PFSK-1 (cell line): ENCODE measurements around the gene KCTD1.

Source experiments
- POLR2AphosphoS5 ChIP-seq: IDR thresholded peaks from 2 replicates; pipeline ENCODE4 v1.6.1; 2012; ENCODE audit warnings: low read depth, mild to moderate bottlenecking, control low read depth, low read length, moderate library complexity
- SIN3A ChIP-seq: IDR thresholded peaks from 2 replicates; pipeline ENCODE4 v1.6.1; 2012; ENCODE audit warnings: mild to moderate bottlenecking, low read length, moderate library complexity, borderline replicate concordance; ENCODE audit not compliant: insufficient read depth
- TAF1 ChIP-seq: IDR thresholded peaks from 2 replicates; pipeline ENCODE4 v1.6.1; 2012; ENCODE audit warnings: low read length, control low read depth, borderline replicate concordance; ENCODE audit not compliant: insufficient read depth
- TF ChIP-seq, protein P1 (sequence below), 2 experiments: IDR thresholded peaks; 2 replicates each; pipeline versions ENCODE4 v1.6.1 to v1.8.0; 2011 to 2012; ENCODE audit warnings: low read depth in 2 of 2, low read length in 2 of 2, control low read depth in 1 of 2, inconsistent platforms in 1 of 2, mild to moderate bottlenecking in 1 of 2, moderate library complexity in 1 of 2; ENCODE audit not compliant: insufficient read depth in 1 of 2

DNA sequence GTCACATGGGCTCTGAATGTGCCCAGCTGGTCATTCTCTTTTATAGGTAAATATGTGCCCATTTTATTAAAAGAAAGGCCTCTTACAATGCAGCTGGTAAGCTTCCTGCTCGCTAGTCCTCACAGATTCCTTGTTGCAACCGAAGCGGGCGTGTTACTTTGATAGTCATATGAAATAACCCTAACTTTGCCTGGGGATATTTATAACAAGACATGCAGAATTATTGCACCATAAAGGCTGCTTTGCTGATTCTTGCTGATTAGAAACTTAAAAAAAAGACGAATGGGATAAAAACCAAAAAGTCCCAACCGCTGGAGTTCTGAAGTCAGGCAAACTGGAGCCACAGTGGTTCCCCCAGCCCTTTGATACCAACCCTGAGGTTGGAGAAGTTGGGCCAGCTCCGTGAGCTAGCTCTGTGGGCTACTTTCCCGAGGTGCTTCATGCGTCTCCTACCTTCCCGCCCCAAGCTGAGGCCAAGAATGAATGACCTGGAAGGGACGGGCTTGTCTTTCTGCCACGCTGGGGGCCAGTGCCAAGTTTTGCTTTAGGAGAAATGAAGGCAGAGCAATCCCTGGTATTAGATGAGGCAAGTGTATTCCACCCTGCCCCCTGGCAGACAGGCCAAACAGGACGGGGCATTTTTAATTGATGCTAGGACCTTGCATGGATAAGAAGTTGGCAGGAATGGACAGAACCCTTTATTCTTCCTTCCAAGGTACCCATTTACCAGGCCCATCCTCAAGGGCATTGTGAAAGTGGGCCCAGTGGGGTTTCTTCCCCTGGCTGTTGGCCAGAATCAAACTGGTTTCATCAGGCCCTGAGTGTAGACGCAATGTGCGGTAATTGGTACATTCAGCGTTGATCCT lies 140.4 kb downstream of the KCTD1 start:
- TF ChIP-seq POLR2AphosphoS5 (no peak), TAF1 (no peak), SIN3A (no peak)
- TF ChIP-seq, protein P1, sequence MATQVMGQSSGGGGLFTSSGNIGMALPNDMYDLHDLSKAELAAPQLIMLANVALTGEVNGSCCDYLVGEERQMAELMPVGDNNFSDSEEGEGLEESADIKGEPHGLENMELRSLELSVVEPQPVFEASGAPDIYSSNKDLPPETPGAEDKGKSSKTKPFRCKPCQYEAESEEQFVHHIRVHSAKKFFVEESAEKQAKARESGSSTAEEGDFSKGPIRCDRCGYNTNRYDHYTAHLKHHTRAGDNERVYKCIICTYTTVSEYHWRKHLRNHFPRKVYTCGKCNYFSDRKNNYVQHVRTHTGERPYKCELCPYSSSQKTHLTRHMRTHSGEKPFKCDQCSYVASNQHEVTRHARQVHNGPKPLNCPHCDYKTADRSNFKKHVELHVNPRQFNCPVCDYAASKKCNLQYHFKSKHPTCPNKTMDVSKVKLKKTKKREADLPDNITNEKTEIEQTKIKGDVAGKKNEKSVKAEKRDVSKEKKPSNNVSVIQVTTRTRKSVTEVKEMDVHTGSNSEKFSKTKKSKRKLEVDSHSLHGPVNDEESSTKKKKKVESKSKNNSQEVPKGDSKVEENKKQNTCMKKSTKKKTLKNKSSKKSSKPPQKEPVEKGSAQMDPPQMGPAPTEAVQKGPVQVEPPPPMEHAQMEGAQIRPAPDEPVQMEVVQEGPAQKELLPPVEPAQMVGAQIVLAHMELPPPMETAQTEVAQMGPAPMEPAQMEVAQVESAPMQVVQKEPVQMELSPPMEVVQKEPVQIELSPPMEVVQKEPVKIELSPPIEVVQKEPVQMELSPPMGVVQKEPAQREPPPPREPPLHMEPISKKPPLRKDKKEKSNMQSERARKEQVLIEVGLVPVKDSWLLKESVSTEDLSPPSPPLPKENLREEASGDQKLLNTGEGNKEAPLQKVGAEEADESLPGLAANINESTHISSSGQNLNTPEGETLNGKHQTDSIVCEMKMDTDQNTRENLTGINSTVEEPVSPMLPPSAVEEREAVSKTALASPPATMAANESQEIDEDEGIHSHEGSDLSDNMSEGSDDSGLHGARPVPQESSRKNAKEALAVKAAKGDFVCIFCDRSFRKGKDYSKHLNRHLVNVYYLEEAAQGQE (IDR thresholded peaks at IDR 0.05; ENCODE audit: insufficient read depth in 1 of 2, low read depth in 2 of 2, low read length in 2 of 2), result no peak
